Measurements from ENCODE around the gene RIC1. TPM values are rescaled to one million over a fixed set of nuclear protein-coding genes. Genes with fewer than 3 reads are reported as not detected.
"Not testable (repeated sequence)": the region's sequence is repeated elsewhere in the genome, so short reads cannot be mapped to it uniquely, and the experiment has no call there.

Gene RIC1
- total RNA-seq, 1 experiment from 2014 or later = 18.6 TPM

- H3K36me3 ChIP-seq (ENCODE audit: control insufficient read depth, insufficient read depth, low read length) = no peaks in the 10 kb centered on the region
Observed at GRCh38 chr9:5719100-5719926, 90.4 kb downstream of the RIC1 start.

GRCh38 chr9:5720151-5720550 is 91.2 kb downstream of the RIC1 start:
- Mint-ChIP-seq H3K9me3 (ENCODE audit: unreplicated experiment) (peaks cover 9% of the 10 kb centered on the region), H3K4me3 (ENCODE audit: unreplicated experiment) (no peak overlapping the region), H3K36me3 (ENCODE audit: insufficient read depth, unreplicated experiment) (peaks cover 25% of the 10 kb centered on the region), H3K27ac (ENCODE audit: unreplicated experiment) (no peak overlapping the region), H3K27me3 (ENCODE audit: insufficient read depth, unreplicated experiment) (no peaks in the 10 kb centered on the region), H3K4me1 (ENCODE audit: low read depth, unreplicated experiment) (peaks cover 28% of the 10 kb centered on the region)
- no peaks in the 10 kb centered on the region for H3K9me3 ChIP-seq
- ChIA-PET POLR2A (no interaction called here), CTCF (no interaction called here)
- no peak for DNase-seq
- H3K27me3 ChIP-seq (replicated peaks; ENCODE audit: control insufficient read depth, insufficient read depth, low read length) = no peaks in the 10 kb centered on the region
- intact Hi-C loops (cut with micrococcal nuclease; ENCODE audit: unreplicated experiment) = no loop called here
- peaks cover 28% of the 10 kb centered on the region for H3K4me1 ChIP-seq
- BruUV-seq (replicated peaks) = no TSS peak
- TF ChIP-seq CTCF (IDR thresholded peaks at IDR 0.05; ENCODE audit: insufficient read depth in 1 of 2, low read depth in 1 of 2, low read length in 1 of 2, severe bottlenecking in 1 of 2, unreplicated experiment in 1 of 2) = no peak
- H3K36me3 ChIP-seq (ENCODE audit: control insufficient read depth, insufficient read depth, low read length) = no peaks in the 10 kb centered on the region
- H3K4me3 ChIP-seq (ENCODE audit: low read depth, low read length) = no peak overlapping the region

More at GRCh38 chr9:5719100-5719926, 90.4 kb downstream of the RIC1 start:
- Mint-ChIP-seq H3K4me1 (ENCODE audit: low read depth, unreplicated experiment) (peaks cover 28% of the 10 kb centered on the region), H3K36me3 (ENCODE audit: insufficient read depth, unreplicated experiment) (peaks cover 27% of the 10 kb centered on the region), H3K9me3 (ENCODE audit: unreplicated experiment) (peaks cover 9% of the 10 kb centered on the region), H3K27ac (ENCODE audit: unreplicated experiment) (no peak overlapping the region), H3K27me3 (ENCODE audit: insufficient read depth, unreplicated experiment) (no peaks in the 10 kb centered on the region), H3K4me3 (ENCODE audit: unreplicated experiment) (no peak overlapping the region)
- ChIA-PET CTCF (no interaction called here), POLR2A (no interaction called here)
- intact Hi-C loops (cut with micrococcal nuclease; ENCODE audit: unreplicated experiment) = loop anchor here (10.0 kb wide), 1 partner anchor 285 kb away; the partner anchor contains the start of gene PLGRKT
- BruUV-seq (replicated peaks) = no TSS peak
- peaks cover 28% of the 10 kb centered on the region for H3K4me1 ChIP-seq
- no peak for TF ChIP-seq CTCF (IDR thresholded peaks at IDR 0.05; ENCODE audit: insufficient read depth in 1 of 2, low read depth in 1 of 2, low read length in 1 of 2, severe bottlenecking in 1 of 2, unreplicated experiment in 1 of 2)
- H3K27me3 ChIP-seq (replicated peaks; ENCODE audit: control insufficient read depth, insufficient read depth, low read length) = no peaks in the 10 kb centered on the region
- H3K4me3 ChIP-seq (ENCODE audit: low read depth, low read length) = no peak overlapping the region
- H3K9me3 ChIP-seq = no peaks in the 10 kb centered on the region
- DNase-seq = no peak

GRCh38 chr9:5721279-5722087 is 92.6 kb downstream of the RIC1 start:
- Mint-ChIP-seq H3K9me3 (ENCODE audit: unreplicated experiment) (peaks cover 9% of the 10 kb centered on the region), H3K27ac (ENCODE audit: unreplicated experiment) (peak overlapping the region; percentile 51), H3K4me1 (ENCODE audit: low read depth, unreplicated experiment) (peaks cover 28% of the 10 kb centered on the region), H3K36me3 (ENCODE audit: insufficient read depth, unreplicated experiment) (peaks cover 22% of the 10 kb centered on the region), H3K4me3 (ENCODE audit: unreplicated experiment) (peak overlapping the region; percentile 10), H3K27me3 (ENCODE audit: insufficient read depth, unreplicated experiment) (no peaks in the 10 kb centered on the region)
- intact Hi-C loops (cut with micrococcal nuclease; ENCODE audit: unreplicated experiment) = no loop called here
- no peak overlapping the region for H3K4me3 ChIP-seq (ENCODE audit: low read depth, low read length)
- BruUV-seq (replicated peaks) = no TSS peak
- H3K9me3 ChIP-seq = no peaks in the 10 kb centered on the region
- ChIA-PET CTCF (no interaction called here), POLR2A (interaction anchor here (0.7 kb wide), 1 partner anchor 194 kb away, joined by 4 read pairs; no protein-coding TSS in a partner anchor)
- no peaks in the 10 kb centered on the region for H3K36me3 ChIP-seq (ENCODE audit: control insufficient read depth, insufficient read depth, low read length)
- H3K27me3 ChIP-seq (replicated peaks; ENCODE audit: control insufficient read depth, insufficient read depth, low read length) = no peaks in the 10 kb centered on the region
- DNase-seq = peak in 1 of 2 experiments; percentile 12
- H3K4me1 ChIP-seq = peaks cover 28% of the 10 kb centered on the region
- no peak for TF ChIP-seq CTCF (IDR thresholded peaks at IDR 0.05; ENCODE audit: insufficient read depth in 1 of 2, low read depth in 1 of 2, low read length in 1 of 2, severe bottlenecking in 1 of 2, unreplicated experiment in 1 of 2)

- H3K36me3 ChIP-seq (ENCODE audit: control insufficient read depth, insufficient read depth, low read length); H3K4me3 ChIP-seq (ENCODE audit: low read depth, low read length); BruUV-seq (replicated peaks); H3K4me3 Mint-ChIP-seq (ENCODE audit: unreplicated experiment); POLR2A ChIA-PET; H3K9me3 Mint-ChIP-seq (ENCODE audit: unreplicated experiment); H3K9me3 ChIP-seq; H3K27me3 ChIP-seq (replicated peaks; ENCODE audit: control insufficient read depth, insufficient read depth, low read length); H3K27me3 Mint-ChIP-seq (ENCODE audit: insufficient read depth, unreplicated experiment); CTCF ChIA-PET; DNase-seq; H3K27ac Mint-ChIP-seq (ENCODE audit: unreplicated experiment); intact Hi-C loops (cut with micrococcal nuclease; ENCODE audit: unreplicated experiment): not testable (repeated sequence)
- H3K4me1 ChIP-seq = peaks cover 28% of the 10 kb centered on the region
- Mint-ChIP-seq H3K4me1 (ENCODE audit: low read depth, unreplicated experiment) (peaks cover 28% of the 10 kb centered on the region), H3K36me3 (ENCODE audit: insufficient read depth, unreplicated experiment) (peaks cover 22% of the 10 kb centered on the region)
Observed at GRCh38 chr9:5722679-5723078, 93.8 kb downstream of the RIC1 start.

All from Caco-2 (cell line).